Hindlimb muscle (tissue), 1 donor: ENCODE results near the gene LRRK1. TPM values are rescaled to one million over a fixed set of nuclear protein-coding genes. Genes with fewer than 3 reads are reported as not detected.
"Not testable (repeated sequence)": the region's sequence is repeated elsewhere in the genome, so short reads cannot be mapped to it uniquely, and the experiment has no call there.

Experiments
- DNase-seq: peaks from one replicate; pipeline ENCODE4 v3.0.0-alpha.2; 2013
- polyA plus RNA-seq: library from polyadenylated mRNA; unstranded; fragments of 120-200 nt; gene quantifications from one replicate; pipeline ENCODE4 v1.2.1, GENCODE V29; 2013; ENCODE audit not compliant: insufficient read length

Gene LRRK1
- polyA plus RNA-seq, 1 donor = 6.1 TPM

DNA sequence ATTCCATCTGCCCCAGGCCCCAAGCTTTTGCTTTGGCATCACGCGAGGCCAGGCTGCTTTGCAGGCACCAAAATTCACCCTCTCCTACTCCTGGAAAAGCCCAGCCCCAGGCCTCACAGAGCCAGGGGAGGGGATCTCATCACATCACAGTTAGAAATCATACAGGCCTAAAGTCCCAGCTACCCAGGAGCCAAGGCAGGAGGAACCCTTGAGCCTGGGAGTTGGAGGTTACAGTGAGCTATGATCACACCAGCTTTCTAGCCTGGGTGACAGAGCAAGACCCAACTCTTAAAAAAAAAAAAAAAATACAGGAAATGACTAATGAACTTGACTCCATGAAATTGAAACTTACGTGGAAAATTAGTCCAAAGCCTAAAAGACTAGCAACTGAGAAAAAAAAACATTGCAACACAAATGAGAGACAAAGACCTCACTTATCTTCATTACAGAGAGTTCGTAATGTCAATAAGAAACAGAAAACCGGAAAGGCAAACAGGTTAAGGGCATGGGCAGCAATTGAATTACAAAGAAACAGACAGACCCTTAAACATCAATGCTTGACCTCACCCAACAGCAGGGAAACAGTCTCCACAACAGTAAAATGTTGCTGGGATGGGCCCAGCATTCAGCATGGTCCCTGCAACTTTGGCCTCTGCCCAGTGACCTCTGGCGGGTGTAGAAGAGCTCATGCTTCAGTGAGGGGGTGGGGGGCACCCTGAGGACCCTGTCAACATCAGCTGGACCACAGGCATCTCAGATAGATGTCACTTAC lies 151.5 kb downstream of the LRRK1 start:
- no peak for DNase-seq

DNA sequence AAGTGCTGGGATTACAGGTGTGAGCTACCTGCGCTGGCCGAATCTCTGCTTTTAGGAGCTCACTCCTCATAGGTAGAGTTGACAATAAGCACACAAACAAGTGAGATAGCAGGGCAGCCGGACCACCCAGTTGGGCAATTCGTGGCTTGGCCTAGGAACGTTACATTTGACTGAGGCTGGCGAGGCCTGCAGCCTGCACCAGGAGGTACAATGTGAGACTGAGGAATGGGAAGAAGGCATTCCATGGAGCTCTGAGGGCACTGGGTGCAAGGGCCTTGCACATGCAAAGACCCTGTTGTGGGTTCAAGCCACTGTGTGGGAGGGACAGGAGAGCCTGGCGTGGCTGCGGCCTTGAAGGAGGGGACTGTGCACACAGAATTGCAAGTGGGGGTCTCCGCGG lies 152.5 kb downstream of the LRRK1 start:
- DNase-seq = no peak

DNA sequence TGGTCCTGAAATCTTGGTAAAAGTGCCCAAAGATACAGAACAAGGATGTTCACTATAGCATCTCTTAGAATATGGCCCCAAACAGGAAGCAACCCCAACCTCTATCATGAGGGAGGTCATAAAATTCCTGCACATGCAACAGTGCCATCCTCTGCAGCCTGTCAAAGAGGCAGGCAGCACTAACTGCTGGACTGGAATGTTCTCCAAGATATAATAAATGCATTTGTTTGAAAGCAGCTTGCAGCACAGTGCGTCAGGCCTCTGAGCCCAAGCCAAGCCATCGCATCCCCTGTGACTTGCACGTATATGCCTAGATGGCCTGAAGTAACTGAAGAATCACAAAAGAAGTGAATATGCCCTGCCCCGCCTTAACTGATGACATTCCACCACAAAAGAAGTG lies 153.1 kb downstream of the LRRK1 start:
- not testable (repeated sequence) for DNase-seq

DNA sequence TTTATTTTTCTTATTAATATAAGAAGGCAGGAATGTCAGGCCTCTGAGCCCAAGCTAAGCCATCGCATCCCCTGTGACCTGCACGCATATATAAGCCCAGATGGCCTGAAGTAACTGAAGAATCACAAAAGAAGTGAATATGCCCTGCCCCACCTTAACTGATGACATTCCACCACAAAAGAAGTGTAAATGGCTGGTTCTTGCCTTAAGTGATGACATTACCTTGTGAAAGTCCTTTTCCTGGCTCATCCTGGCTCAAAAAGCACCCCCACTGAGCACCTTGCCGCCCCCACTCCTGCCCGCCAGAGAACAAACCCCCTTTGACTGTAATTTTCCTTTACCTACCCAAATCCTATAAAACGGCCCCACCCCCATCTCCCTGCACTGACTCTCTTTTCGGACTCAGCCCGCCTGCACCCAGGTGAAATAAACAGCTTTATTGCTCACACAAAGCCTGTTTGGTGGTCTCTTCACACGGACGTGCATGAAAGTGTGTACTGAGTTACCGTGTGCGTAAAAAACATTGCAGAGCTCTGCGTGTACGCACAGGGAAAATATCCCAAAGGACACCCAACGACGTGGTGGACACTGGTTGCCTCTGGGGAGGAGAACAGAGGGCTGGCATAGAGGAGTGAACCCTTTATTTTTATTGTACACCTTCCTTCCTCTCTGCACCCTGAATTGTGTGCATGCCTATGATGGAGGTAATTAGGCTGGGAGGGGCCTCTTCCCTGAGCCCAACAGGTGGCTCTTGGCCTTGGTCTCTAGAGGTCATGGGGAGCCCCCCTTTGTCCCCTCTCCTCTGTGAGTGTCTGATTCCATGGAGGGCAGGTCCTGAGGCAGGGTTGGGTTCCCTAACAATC lies 158.9 kb downstream of the LRRK1 start:
- not testable (repeated sequence) for DNase-seq

DNA sequence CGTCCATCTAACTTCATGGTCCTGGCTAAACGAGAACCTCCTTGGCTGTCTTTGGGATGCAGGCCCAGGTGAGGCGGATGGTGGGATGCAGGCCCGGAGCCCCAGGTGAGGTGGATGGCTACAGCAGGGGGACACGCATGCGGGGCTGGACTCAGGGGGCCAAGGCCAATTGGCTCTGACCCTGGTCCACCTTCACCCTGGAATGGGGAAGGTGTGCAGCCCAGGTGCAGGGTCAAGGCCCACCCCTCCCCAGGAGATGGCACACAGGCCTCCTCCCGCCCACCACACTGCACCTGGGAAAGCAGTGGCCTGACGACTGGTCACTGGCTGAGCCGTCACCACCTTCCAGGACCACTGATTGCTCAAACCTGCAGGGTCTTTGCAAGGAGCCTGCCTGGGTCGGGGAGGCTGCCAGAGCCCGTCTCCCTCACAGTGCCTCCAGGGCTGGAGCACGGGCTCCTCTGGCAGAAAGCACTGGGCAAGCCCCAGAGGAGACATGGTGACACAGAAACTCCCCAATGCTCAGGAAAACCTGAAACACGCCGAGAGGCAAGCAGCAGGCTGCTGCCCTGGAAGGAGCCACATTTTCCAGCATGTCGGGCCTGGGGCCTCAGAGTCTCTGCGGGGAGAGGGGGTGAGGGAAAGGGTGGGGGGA lies 159.6 kb downstream of the LRRK1 start:
- DNase-seq = no peak

DNA sequence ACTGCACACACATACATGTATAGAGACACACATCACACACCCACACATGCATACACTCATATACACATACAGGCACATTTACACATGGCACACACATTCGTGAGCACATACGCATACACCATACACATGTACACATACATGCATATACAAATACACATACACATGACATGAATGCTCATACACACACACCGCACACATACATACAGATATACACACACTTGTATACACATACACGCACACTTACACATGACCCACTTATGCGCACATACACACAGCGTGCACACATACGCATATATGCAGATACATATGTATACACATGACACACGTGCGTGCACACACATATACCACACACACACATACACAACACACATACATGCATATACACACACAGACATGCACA lies 162.7 kb downstream of the LRRK1 start:
- DNase-seq = no peak

DNA sequence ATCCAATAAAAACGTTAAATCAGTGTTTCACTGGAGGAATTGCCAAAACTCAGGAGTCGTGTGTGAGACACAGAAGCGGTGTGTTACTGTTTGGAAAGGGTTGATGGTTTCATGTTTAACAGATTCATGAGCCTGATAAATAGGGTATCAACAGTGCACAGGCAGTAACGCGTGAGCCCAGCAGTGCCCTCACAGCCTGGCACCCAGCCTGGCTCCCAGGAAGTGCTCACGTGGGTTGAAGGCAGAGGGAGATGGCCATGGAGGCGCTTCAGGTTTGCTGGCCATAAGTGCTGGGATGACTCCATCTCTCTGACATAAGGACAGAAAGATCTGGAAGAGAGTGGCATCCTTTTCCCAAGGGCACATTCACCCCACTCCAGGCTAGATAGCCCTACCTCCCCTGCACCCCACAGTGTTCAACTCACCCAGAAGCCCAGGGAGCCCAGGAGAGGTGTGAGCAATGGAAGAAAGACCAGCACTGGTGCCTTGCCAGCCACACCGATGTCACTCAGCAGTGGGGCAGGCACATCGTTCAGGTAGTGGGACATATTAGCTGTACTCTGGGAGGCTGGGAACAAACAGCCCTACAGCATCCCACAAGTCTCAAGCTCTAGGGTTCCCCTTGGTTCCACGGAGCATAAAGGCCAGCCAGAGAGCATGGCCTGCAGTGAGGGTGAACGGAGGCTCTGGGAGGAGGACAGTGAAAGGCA lies 164.3 kb downstream of the LRRK1 start:
- DNase-seq = no peak

DNA sequence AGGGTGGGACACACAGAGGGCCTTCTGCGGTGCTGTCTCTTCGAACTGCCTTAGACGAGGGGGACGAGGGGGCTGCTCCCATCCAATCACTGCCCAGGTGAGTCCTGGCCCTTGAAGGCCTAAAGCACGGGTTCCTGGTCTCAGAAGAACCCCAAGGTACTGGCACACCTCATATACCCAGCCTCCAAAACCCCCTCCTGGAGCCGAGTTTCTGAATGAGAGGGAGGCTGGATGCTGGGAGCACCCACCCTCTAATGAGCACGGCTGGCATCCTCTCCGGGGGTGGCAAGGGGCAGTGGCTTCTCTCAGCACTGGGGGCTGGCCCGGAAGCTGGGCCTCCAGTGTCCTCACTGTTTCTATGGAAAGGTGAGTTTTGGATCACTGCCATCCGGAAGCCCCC lies 165.6 kb downstream of the LRRK1 start:
- no peak for DNase-seq

DNA sequence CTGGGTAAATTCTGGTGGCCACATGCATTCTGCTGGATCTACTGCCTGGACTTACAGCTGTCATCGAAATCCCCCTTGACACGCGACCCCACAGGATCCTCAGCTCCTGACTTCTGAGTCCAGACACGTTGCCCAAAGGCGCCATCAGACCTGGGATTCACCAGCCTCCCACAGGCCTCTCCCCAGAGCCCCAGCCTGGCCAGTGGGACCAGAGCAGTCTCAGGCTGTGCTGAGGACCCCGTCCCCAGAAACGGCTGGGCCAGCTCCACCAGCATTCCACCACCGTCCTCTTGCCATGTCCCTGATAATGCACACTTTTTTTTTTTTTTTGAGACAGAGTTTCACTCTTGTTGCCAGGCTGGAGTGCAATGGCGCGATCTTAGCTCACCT lies 166.1 kb downstream of the LRRK1 start:
- DNase-seq = no peak

DNA sequence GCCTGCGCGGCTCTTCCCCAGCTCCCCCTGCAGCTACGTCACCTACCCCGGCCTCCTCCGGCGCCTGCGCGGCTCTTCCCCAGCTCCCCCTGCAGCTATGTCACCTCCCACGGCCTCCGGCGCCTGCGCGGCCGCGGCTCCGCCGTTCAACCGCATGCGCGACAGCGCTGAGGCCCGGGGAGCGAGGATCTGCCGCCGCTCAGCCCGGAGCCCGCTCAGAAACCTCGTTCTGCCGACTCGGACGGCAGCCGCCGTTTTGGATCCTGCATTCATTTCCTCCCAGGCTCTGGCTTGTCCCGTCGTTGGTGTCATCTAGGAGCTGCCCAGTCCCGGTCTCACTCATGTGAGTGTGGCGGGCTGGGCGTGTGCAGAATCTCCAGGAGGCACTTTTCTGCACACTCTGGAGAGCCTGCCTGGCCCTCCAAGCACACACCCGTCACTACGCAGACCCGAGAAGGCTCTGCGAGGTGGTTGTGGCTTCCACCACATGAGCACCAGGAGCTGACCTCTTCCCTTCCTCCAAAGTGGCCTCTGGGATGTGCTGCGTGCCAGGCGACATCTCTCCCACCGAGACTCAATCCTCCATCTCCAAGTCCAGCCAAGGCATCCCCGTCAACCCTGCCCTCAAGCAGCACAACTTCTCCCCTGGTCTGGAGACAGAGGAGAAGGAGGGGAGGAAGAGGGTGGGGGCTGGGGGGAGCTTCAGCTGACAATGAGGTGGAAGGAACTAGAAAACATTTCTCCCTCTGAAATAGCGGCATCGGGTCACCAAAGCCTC lies 167.4 kb downstream of the LRRK1 start:
- no peak for DNase-seq

DNA sequence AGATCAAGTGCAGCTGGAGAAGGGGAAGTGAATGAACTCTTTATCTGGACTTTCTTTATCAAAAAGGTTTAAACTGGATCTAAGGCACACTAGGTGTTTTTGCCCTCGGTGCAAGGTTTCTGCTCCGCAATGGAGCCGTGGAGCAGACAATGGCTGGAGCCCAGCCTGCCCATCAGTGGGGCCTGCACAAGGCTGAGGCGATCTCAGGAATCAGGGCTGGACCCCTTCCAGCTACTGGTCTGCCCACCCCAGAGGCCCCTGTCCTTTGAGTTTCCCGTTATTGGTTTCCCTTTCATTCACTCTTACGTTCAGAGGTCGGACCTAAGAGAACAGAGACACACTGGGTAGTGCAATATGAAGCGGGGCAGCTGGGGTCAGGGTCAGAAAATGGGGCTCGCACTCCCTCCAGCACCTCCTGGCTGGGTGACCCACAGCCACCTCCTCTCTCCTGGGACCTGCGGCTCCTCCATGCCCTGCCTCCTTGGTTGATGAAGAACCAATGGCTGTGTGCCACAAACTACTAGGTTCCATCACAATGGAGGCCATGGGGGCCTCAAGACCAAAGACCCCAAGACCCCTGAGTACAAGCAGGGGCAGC lies 168.1 kb downstream of the LRRK1 start:
- no peak for DNase-seq

DNA sequence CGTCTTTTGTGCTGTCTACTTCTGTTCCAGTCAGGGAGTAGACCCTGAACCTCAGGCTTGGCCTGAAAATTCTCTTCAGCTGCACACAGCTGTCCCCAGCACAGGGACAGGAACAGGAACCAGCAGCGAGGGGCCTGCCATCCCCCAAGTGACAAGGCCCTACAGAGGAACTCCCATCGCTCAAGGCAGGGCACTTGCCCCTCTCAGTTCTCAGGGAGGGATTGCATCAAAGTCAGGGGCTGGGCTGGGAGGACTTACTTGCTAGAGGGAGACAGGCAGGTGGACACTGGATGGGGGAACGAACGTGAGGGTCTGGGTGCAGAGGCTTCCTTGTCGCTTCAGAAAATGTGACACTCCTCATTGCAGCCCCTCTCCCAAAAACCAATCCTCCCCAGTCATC lies 169.1 kb downstream of the LRRK1 start:
- DNase-seq = no peak

DNA sequence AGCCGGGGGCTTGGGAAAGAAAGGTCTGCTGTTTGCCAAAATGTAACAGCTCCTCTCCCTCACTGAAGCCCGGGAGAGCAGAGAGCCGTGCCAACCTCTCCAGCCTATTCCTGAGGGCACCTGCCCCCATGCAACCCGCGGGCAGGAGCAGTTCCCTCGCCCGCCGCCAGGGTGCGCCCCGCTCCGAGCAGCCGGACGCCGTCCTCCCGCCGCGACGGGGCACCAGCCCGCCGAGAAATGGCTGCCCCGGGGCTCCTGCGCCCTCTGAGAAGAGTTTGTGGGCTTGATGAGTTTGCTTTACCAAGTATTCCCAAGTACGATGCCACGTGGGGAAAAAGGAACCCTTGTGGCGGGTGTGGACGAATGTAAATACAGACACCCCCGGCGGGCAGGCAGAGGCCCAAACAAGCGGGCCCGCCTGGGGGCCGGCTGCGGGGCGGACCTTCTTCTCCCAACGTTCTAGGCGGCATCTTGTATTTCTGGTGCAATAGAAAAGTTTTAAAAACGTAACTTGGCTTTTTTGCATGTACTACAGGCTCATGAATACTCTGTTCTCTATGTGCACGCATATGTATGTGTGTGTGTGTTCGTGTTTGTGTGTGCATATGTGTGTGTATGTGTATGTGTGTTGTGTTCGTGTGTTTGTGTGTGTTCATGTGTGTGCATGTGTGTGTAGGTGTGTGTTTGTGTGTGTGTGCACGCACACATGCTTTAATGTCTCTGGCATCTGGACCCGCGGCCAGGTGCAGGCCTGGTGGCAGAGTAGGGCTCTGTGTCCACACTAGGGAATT lies 169.8 kb downstream of the LRRK1 start:
- DNase-seq = peak; percentile 61

DNA sequence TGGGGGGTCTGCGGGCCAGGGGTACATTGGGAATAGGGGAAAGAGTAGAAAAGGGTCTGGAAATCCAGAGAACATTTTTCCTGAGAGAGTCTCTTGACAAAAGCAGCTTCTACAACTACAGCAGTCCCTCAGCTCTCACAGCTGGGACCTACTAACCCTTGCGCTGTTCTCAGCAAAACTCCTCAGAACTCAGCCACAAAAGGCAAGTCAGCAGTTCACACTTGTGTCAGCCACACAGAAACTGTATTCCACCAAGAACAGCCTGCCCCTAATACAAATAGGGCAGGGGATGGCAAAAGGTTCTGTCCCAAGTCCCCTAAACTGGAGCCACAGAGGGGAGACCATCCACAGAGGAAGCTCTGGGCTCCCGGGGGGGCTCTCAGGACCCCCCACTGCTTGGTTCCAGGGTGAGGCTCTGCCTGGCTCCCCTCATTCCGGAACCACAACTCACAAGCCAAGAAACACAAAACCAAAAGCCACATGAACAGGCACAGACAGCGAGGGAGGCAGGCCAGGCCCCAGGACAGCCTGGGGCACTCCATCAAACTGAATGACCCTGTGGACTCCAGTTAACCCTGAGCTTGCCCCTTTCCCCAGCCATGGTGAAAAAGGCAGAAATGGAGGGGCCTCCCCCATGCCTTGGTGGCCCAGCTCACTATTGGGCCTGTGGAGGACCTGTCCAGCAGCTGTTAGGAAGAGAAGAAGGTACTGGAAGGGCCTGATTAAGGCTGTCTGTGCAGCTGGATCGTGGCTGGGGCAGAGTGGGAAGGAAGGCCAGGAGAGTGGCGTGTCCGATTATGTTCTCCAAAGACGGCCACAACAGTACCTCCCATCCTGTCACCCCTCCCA lies 170.6 kb downstream of the LRRK1 start:
- DNase-seq = no peak

DNA sequence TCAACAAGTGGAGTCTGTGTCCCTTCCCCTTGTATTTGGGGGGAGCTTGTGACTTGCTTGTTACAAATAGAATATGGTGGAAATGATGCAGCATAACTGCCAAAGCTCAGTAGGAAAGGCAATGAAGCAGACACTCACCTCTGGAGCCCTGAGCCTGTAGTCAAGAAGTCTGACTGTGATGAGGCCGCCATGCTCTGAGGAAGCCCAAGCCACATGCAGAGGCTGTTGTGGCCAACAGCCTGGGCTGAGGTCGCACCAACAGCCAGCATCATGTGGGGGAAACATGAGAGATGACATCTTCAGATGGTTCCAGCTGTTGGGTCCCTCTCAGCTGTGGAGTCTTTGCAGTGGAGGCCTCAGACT lies 171.3 kb downstream of the LRRK1 start:
- DNase-seq = no peak

DNA sequence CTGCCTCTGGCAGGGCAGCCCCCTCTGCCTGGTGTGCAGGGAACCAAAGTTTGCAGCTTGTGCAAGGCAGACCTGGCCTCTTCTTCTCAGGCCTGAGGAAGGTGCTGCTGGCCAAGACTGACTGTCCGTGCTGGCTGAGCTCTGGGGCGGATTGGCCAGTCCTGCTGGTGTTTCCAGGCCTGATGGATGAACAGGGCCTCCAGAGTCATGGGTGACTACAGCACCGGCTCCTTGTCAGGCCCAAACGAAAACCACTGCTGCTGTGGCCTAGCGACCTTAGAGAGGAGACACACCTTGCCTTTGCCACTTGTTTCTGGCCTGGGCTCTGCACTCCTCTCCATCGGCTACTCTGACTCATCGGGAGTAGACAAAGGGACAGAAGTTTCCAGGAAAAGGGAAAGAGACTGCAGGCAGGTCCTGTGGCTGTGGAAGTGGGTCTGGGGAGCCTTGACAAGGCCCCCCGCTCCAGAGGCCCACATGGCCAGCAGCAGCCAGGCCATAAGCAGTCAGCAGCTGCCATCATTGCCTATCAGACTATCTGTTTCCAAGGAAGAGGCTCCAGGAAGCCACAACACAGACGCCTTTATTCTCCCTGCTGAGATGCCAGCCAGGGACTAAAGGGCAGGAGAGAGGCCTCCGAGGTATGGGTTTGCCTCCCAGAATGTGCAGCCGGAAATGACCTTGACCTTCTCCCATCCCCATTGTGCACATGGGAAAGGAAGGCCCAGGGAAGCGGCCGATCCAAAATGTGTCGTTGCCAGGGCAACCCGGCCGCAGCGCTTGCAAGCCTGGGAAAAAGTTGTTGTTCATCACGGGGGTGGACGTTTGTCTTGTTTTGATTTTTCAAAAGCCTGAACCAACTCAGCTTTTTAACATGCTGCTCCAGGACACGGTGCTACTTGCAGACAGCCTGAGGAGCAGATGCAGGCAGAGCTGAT lies 172.2 kb downstream of the LRRK1 start:
- DNase-seq = peak; percentile 66

DNA sequence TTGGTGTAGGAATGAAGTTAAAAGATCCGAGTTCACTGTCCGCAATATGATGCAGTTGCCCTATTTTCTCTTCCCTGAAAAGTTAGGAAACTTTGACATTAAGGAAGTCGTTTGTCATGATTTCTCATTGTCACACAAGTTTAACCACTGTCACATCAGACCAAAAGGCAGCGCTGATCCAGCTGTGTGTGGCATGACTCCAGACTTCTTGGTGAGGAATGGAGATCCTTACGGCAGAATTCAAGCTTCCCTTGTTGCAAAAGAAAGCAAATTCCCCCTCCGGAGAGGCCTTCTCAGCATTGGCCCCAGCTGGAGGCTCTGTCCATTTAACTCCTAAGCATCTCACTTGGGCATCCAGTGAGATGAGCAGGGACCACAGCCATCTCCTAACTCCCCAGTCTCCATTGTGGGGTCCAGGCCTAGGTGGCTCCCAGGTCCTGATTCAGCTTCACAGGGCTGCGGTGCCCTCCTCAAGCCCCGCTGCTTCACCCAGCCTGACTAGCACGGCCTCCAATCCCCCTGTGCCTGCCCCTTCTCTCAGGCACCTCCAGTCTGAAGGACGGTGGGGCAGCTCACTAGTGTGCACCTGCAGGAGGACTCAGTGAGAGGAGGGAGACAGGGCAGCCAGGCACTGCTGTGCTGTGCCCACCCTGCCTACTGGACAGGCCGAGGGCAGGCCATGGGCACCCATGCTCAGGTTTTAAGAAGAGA lies 173.2 kb downstream of the LRRK1 start:
- DNase-seq = no peak

DNA sequence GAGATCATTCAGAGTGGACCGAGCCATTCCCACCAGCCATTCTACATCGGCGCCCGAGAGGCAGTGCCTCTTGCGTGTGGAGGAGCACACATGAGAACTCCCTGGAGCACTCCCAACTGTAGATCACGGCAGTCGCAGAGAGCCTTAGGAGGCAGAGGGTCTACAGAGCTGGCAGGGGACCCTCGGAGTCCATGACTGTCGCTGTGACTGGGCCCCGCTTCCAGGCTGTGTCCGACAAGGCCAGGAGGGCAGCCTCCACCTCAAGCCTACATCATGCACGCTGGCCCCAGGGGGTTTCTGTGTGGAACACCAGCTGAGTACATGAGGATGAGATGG lies 173.7 kb downstream of the LRRK1 start:
- no peak for DNase-seq
